IMR-90 (cell line): ENCODE results near the gene ELL. TPM values are rescaled to one million over a fixed set of nuclear protein-coding genes. Genes with fewer than 3 reads are reported as not detected.

Source experiments
- ATAC-seq: fragments of 200-7000 bp; cut with Tn5 transposase; 2 replicates; pipeline ENCODE4 v1.9.1; 2020; ENCODE audit warnings: low read depth, mild to moderate bottlenecking, moderate library complexity
- BruUV-seq: library from RNA; stranded (reverse); fragments of 400-500 nt; replicated peaks from 2 replicates; lab custom pipeline; 2021; lab: Mats Ljungman, UMichigan
- CTCF ChIA-PET: fragments of 300-600 bp; formaldehyde crosslinking; extraction: SDS; loops from one replicate; lab custom pipeline; 2021; ENCODE audit warnings: antibody characterized with exemption; lab: Yijun Ruan, JAX
- POLR2A ChIA-PET: fragments of 300-600 bp; sonication (Branson Sonifier 250); formaldehyde crosslinking; loops from one replicate; lab custom pipeline; 2022; ENCODE audit warnings: antibody characterized with exemption; ENCODE audit not compliant: unreplicated experiment; lab: Charles Lee
- DNase-seq: peaks from one replicate; pipeline ENCODE4 v3.0.0; 2013
- H2AFZ ChIP-seq: replicated peaks from 2 replicates; pipeline ENCODE3; 2013; ENCODE audit warnings: low read length, mild to moderate bottlenecking; ENCODE audit not compliant: poor library complexity
- H2AK5ac ChIP-seq: 2 replicates; pipeline ENCODE4 v1.6.1; 2013; ENCODE audit warnings: low read depth, low read length, inconsistent platforms
- H2AK9ac ChIP-seq: replicated peaks from 2 replicates; pipeline ENCODE3; 2013; ENCODE audit warnings: mild to moderate bottlenecking, low read depth, low read length, moderate library complexity; ENCODE audit not compliant: poor library complexity
- H2BK120ac ChIP-seq: 2 replicates; pipeline ENCODE4 v1.6.1; 2013; ENCODE audit warnings: low read depth, low read length, inconsistent platforms
- H2BK15ac ChIP-seq: 3 replicates; pipeline ENCODE4 v1.6.1; 2013; ENCODE audit warnings: low read depth, low read length, inconsistent platforms
- H2BK20ac ChIP-seq: 2 replicates; pipeline ENCODE4 v1.6.1; 2013; ENCODE audit warnings: low read depth, mild to moderate bottlenecking, inconsistent platforms, low read length, moderate library complexity
- H2BK5ac ChIP-seq: 2 replicates; pipeline ENCODE4 v1.6.1; 2013; ENCODE audit warnings: mild to moderate bottlenecking, low read depth, low read length, inconsistent platforms; ENCODE audit not compliant: poor library complexity, severe bottlenecking
- H3K14ac ChIP-seq: replicated peaks from 2 replicates; pipeline ENCODE4 v1.6.1; 2013; ENCODE audit warnings: low read depth, low read length, inconsistent platforms
- H3K18ac ChIP-seq: 2 replicates; pipeline ENCODE4 v1.6.1; 2013; ENCODE audit warnings: low read depth, low read length, control low read depth
- H3K23ac ChIP-seq: 2 replicates; pipeline ENCODE4 v1.6.1; 2013; ENCODE audit warnings: low read depth, low read length, inconsistent platforms
- H3K27ac ChIP-seq: 2 replicates; pipeline ENCODE4 v1.5.1; 2013; ENCODE audit warnings: mild to moderate bottlenecking, control low read depth, low read length; ENCODE audit not compliant: insufficient read depth
- H3K27me3 ChIP-seq: 2 replicates; pipeline ENCODE4 v1.6.1; 2013; ENCODE audit warnings: low read length; ENCODE audit not compliant: control insufficient read depth, insufficient read depth
- H3K36me3 ChIP-seq: 2 replicates; pipeline ENCODE4 v1.6.1; 2013; ENCODE audit warnings: low read length, mixed read lengths; ENCODE audit not compliant: control insufficient read depth, insufficient read depth
- H3K4ac ChIP-seq: 2 replicates; pipeline ENCODE4 v1.6.1; 2013; ENCODE audit warnings: low read depth, low read length, inconsistent platforms
- H3K4me1 ChIP-seq: 2 replicates; pipeline ENCODE4 v1.6.1; 2013; ENCODE audit warnings: low read length, mixed read lengths; ENCODE audit not compliant: control insufficient read depth, insufficient read depth
- H3K4me2 ChIP-seq: 2 replicates; pipeline ENCODE4 v1.6.1; 2013; ENCODE audit warnings: low read depth, mild to moderate bottlenecking, control low read depth, low read length, moderate library complexity
- H3K4me3 ChIP-seq: 2 replicates; pipeline ENCODE4 v1.5.1; 2013; ENCODE audit warnings: low read depth, mild to moderate bottlenecking, control low read depth, low read length, moderate library complexity; ENCODE audit not compliant: insufficient read depth
- H3K56ac ChIP-seq: 2 replicates; pipeline ENCODE4 v1.6.1; 2013; ENCODE audit warnings: low read length, inconsistent platforms; ENCODE audit not compliant: insufficient read depth; ENCODE audit errors: extremely low read depth
- H3K79me1 ChIP-seq, 2 experiments: 2 replicates each; pipeline ENCODE4 v1.6.1; 2013; ENCODE audit warnings: low read length in 2 of 2, inconsistent platforms in 1 of 2, low read depth in 1 of 2
- H3K9ac ChIP-seq: 2 replicates; pipeline ENCODE4 v1.6.1; 2013; ENCODE audit warnings: low read depth, low read length, control low read depth
- H3K9me1 ChIP-seq: 2 replicates; pipeline ENCODE4 v1.6.1; 2013; ENCODE audit warnings: low read length, inconsistent platforms; ENCODE audit not compliant: insufficient read depth
- H3K9me3 ChIP-seq: 2 replicates; pipeline ENCODE4 v1.6.1; 2013; ENCODE audit warnings: low read length; ENCODE audit not compliant: control insufficient read depth, insufficient read depth
- H4K20me1 ChIP-seq: 2 replicates; pipeline ENCODE4 v1.6.1; 2013; ENCODE audit warnings: low read length, inconsistent platforms; ENCODE audit not compliant: insufficient read depth
- H4K5ac ChIP-seq: 2 replicates; pipeline ENCODE4 v1.6.1; 2013; ENCODE audit warnings: mild to moderate bottlenecking, low read depth, low read length, control low read depth
- H4K8ac ChIP-seq, 2 experiments: 2 replicates each; pipeline ENCODE4 v1.6.1; 2013; ENCODE audit warnings: low read depth in 2 of 2, low read length in 2 of 2, control low read depth in 1 of 2, inconsistent platforms in 1 of 2
- H4K91ac ChIP-seq: 2 replicates; pipeline ENCODE4 v1.6.1; 2013; ENCODE audit warnings: low read depth, low read length, inconsistent platforms; ENCODE audit not compliant: insufficient read depth
- CTCF ChIP-seq: conservative IDR thresholded peaks from 2 replicates; pipeline ENCODE4 v1.5.1; 2012; ENCODE audit warnings: mild to moderate bottlenecking, low read depth, low read length, improper control_type of control experiment
- ELK1 ChIP-seq: fragments of 150-350 bp; IDR thresholded peaks from 2 replicates; pipeline ENCODE4 v1.6.1; 2016; ENCODE audit warnings: low read depth, mild to moderate bottlenecking, low read length, moderate library complexity, borderline replicate concordance
- FOS ChIP-seq: fragments of 150-350 bp; IDR thresholded peaks from 2 replicates; pipeline ENCODE4 v1.6.1; 2016; ENCODE audit warnings: low read depth, low read length
- MAFK ChIP-seq: IDR thresholded peaks from 2 replicates; pipeline ENCODE4 v1.6.1; 2012; ENCODE audit warnings: low read depth, low read length, improper control_type of control experiment
- MAZ ChIP-seq: IDR thresholded peaks from 2 replicates; pipeline ENCODE4 v1.6.1; 2012; ENCODE audit warnings: low read depth, mild to moderate bottlenecking, low read length, improper control_type of control experiment, moderate library complexity, borderline replicate concordance
- MXI1 ChIP-seq: IDR thresholded peaks from 2 replicates; pipeline ENCODE4 v1.6.1; 2012; ENCODE audit warnings: low read depth, mild to moderate bottlenecking, low read length, moderate library complexity, borderline replicate concordance
- NFE2L2 ChIP-seq: fragments of 150-350 bp; IDR thresholded peaks from 2 replicates; pipeline ENCODE4 v1.6.1; 2016; ENCODE audit warnings: low read depth, mild to moderate bottlenecking, low read length
- POLR2A ChIP-seq: IDR thresholded peaks from 2 replicates; pipeline ENCODE4 v1.6.1; 2012; ENCODE audit warnings: mild to moderate bottlenecking, low read depth, low read length
- RAD21 ChIP-seq: IDR thresholded peaks from 2 replicates; pipeline ENCODE4 v1.6.1; 2012; ENCODE audit warnings: low read length, improper control_type of control experiment
- RCOR1 ChIP-seq: IDR thresholded peaks from 2 replicates; pipeline ENCODE4 v1.6.1; 2012; ENCODE audit warnings: mild to moderate bottlenecking, low read length, improper control_type of control experiment; ENCODE audit not compliant: insufficient replicate concordance
- SMC3 ChIP-seq: fragments of 150-350 bp; IDR thresholded peaks from 2 replicates; pipeline ENCODE4 v1.6.1; 2016; ENCODE audit warnings: low read depth, mild to moderate bottlenecking, antibody characterized with exemption, low read length, moderate library complexity
- USF2 ChIP-seq: fragments of 150-350 bp; IDR thresholded peaks from 2 replicates; pipeline ENCODE4 v1.6.1; 2017; ENCODE audit warnings: mild to moderate bottlenecking, antibody characterized with exemption, low read length, low read depth
- WGBS, 2 experiments: methylation state at CpG; one replicate each; pipeline versions ENCODE4 v1.1.5 to v1.1.7; 2013; ENCODE audit warnings: missing lambda C conversion rate in 2 of 2; ENCODE audit not compliant: insufficient read length in 1 of 2; ENCODE audit errors: extremely low coverage in 2 of 2; 5-methylcytosine and 5-hydroxymethylcytosine counted together
- dilution Hi-C: fragments of 300-500 bp; cut with HindIII; formaldehyde crosslinking; loops from one replicate; pipeline ENCODE4 v1.14.3; 2018; ENCODE audit warnings: low sequenced_read_pairs; ENCODE audit not compliant: unreplicated experiment
- in situ Hi-C: fragments of 300-500 bp; cut with MboI; formaldehyde crosslinking; loops from 3 replicates; pipeline ENCODE4 v1.14.3; 2019; ENCODE audit warnings: low sequenced_read_pairs, inconsistent platforms, mixed read lengths
- intact Hi-C: fragments of 100-400 bp; cut with micrococcal nuclease; formaldehyde crosslinking; loops from 2 replicates; pipeline ENCODE4 v1.10.0; 2022
- polyA plus RNA-seq, 3 experiments: library from polyadenylated mRNA; depleted of rRNA; stranded (reverse); fragments of >200 nt; gene quantifications; 2 replicates each; pipeline ENCODE4 v1.2.3, GENCODE V29; 2012; ENCODE audit warnings: low replicate concordance in 1 of 3
- total RNA-seq: library from RNA; depleted of rRNA; stranded (reverse); fragments of >200 nt; gene quantifications from 2 replicates; pipeline ENCODE4 v1.2.3, GENCODE V29; 2012

The ELL gene
- total and polyA plus RNA-seq, 2 of the 4 experiments (the other 2 are of a cell fraction), result 6.3 to 13.1 TPM

GRCh38 chr19:18449552-18449951, 72.3 kb downstream of the ELL start:
- ChIA-PET POLR2A (no interaction called here), CTCF (no interaction called here)
- Histone ChIP-seq H3K36me3 (peaks cover 58% of the 10 kb centered on the region), H3K23ac (no peak overlapping the region), H2AFZ (peak overlapping the region; percentile 25), H4K20me1 (peaks cover 64% of the 10 kb centered on the region), H2AK5ac (no peak overlapping the region), H3K27ac (no peak overlapping the region), H3K18ac (no peak overlapping the region), H3K9me1 (0 out of 2 replicates have a peak, but pooled peaks cover 5% of the 10 kb centered on the region), H3K4ac (no peak overlapping the region), H4K8ac (no peak overlapping the region), H3K4me3 (no peak overlapping the region), H4K5ac (no peak overlapping the region), H3K4me1 (peaks cover 13% of the 10 kb centered on the region), H3K56ac (no peak overlapping the region), H3K9me3 (no peaks in the 10 kb centered on the region), H2BK5ac (no peak overlapping the region), H3K4me2 (no peak overlapping the region), H4K91ac (no peak overlapping the region), H2AK9ac (no peak overlapping the region), H3K27me3 (no peaks in the 10 kb centered on the region), H2BK120ac (no peak overlapping the region), H3K14ac (no peak overlapping the region), H2BK15ac (no peak overlapping the region), H3K79me1 (peaks cover 17 to 62% of the 10 kb centered on the region in 2 experiments), H2BK20ac (no peak overlapping the region), H3K9ac (no peak overlapping the region)
- TF ChIP-seq NFE2L2 (no peak), USF2 (no peak), FOS (no peak), MXI1 (no peak), CTCF (no peak), RCOR1 (no peak), RAD21 (no peak), SMC3 (no peak), MAZ (no peak), ELK1 (no peak), POLR2A (no peak), MAFK (no peak)
- ATAC-seq (no peak), DNase-seq (no peak)
- intact Hi-C loops (no loop called here), dilution Hi-C loops (no loop called here), in situ Hi-C loops (no loop called here)
- no TSS peak for BruUV-seq
- 98% methylated on average over 13 of the region's 14 CpGs; no CpG with 5 or more reads in 1 of the 2 experiments for WGBS, 2 experiments
